ENCODE measurements around the gene ADGRL3.
"Not testable (repeated sequence)": the region's sequence is repeated elsewhere in the genome, so short reads cannot be mapped to it uniquely, and the experiment has no call there.

The ADGRL3 gene

DNA sequence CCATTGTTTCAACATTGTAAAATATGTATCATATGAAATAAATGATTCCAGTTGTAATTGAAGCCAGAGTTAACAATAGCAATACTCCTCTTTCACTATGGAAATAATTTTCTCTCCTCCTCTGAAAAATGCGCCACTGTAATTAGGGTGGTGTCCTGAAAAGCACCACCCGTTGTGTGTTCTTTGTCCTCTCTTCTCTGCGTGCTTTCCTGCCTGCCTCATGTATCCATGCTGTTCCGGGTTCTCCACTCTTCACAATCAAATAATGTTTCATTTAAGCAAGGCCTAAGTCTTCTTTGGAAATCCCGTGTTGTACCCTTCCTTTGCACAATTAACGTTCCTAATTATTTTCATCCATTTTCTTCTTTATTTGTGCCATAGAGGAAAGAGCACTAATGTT, 293.3 kb downstream of the ADGRL3 start:
- DNase-seq (ENCODE audit: low read depth in 2 of 2) = no peak

DNA sequence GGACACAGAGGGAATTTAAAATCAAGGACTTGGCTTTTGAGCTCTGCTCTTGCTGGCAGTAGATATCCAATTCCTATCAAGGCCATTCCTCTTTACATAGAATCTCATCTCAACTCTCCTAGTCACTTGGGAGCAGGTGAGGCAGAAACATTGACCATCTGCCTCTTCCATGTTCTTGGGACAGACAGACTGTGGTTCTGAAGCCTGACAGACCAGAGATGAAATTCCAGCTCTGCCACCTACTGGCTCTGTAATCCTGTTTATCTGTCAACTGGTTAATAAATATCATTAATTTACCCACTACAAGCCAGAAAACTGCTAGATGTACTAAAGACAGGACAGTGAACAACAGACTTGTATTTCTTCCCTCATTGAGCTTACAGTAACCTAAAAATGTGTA, 300.8 kb downstream of the ADGRL3 start:
- DNase-seq (ENCODE audit: low read depth in 2 of 2) = no peak

DNA sequence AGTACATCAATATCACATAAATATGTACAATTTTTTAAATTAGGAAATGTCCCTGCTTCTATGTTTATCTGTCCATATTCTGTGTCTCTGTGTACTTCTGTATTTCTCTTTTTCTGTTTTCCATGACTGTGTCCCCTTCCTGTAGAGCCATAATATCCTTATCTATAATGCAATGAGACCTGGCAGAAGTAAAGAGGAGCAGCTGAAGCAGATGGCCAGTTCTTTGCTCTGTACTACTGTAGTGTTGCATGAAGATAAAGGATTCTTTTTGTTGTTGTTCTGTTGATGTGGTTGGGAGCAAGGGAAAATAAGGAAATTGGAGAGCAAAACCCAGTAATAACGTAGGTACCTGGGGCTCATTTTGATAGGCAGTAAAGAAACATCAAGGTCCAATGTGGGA, 301.7 kb downstream of the ADGRL3 start:
- no peak for DNase-seq (ENCODE audit: low read depth in 2 of 2)

DNA sequence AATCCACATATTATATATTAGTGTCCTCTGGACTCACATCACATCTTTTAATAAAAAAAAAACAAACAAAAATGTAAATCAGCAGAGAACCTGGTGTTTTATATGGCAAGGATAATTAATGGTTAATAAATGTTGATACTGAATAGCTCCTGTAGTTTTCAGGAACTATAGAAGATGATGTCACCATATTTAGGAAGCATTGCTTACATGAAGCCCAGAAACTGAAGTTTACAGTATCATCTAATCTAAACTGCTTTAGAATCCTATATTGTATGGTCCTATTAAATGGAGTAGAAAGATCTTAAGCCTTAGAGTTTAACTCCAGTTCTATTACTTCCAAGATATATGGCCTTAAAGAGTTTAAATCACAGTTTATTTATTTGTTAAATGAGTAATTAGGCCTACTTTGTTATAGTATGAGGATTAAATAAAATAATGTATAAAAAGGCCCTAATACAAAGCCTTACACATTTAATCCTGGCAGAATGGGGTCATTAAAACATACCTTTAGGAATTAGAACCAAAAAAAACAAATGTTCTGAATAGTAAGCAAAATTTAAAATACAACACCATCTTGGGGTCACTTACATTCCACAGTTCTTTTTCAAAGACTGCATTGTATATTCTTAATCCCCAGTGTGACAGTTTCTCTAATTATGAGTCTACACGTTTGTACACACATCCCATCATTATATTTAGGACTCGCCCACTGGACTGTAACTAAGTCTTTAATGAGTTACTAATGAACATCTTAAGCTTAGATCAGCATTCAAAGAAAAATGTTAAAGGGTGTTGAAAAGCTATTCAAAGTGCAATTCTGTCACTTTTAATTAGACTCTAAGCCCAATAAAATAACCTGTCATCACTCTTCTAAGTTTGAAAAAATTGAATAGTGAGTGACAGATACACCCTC, 305.9 kb downstream of the ADGRL3 start:
- DNase-seq (ENCODE audit: low read depth in 2 of 2) = no peak

DNA sequence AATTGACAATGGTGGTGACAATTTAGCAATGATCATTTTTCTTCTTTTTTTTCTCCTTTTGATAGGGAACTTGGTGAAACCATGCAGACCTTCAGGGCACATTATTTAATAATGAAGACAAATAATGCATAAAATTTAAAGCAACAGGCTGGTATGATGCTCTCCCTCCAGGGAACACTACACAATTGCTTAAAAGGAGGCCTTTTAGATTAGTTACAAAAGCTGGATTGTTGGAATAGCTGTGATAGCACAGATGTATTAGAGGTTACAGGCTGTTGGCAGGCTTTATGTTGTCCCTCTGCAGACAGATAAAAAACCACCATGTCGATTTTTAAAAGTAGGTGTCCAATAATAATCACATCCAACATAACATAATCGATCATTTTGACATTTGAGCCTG, 307.0 kb downstream of the ADGRL3 start:
- no peak for DNase-seq (ENCODE audit: low read depth in 2 of 2)

DNA sequence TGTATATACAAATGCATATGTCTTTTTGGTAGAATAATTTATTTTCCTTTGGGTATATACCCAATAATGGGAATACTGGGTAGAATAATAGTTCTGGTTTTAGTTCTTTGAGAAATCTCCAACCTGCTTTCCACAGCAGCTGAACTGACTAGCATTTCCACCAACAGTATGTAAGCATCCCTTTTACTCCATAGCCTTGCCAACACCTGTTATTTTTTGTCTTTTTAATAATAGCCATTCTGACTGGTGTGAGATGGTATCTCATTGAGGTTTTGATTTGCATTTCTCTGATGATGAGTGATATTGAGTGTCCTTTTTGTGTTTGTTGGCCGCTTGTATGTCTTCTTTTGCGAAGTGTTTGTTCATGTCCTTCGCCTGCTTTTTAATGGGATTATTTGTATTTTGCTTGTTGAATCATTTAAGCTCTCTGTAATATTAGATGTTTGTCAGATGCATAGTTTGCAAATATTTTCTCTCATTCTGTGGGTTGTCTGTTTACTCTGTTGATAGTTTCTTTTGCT, 309.7 kb downstream of the ADGRL3 start:
- DNase-seq (ENCODE audit: low read depth in 2 of 2) = not testable (repeated sequence)

DNA sequence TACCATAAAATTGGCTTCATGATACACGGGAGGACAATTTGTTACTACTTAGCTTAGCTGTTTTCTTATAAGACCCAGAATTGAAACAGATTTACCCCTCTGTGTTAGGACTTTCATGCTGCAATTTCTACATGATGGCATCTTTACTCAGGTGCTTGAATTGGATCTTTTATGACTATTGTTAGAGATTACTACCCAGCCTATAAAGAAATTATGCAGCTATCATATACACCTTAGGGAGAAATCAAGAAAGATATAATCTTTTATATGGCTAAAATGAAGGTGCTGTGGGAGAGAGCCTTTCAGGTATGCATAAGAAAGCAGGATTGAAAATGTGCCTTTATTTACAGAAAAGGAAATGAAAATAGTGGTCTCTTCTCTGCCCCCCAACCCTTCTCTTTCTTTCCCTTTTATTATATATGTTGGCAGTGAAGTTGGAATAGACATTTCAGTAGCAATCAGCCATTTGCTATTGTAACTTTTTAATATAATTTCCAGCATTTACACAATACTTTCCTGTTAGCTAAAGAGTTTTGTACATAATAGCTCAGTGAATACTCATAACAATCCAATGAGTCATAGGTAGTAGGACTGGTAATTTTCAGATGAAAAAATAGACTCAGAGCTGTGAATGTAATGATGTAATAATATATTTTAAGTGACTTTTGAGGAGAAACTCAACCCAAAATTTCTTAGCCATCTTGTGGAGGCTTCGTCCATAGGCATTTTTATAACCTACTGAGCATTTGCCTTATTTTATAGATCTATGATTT, 311.8 kb downstream of the ADGRL3 start:
- DNase-seq (ENCODE audit: low read depth in 2 of 2) = no peak

DNA sequence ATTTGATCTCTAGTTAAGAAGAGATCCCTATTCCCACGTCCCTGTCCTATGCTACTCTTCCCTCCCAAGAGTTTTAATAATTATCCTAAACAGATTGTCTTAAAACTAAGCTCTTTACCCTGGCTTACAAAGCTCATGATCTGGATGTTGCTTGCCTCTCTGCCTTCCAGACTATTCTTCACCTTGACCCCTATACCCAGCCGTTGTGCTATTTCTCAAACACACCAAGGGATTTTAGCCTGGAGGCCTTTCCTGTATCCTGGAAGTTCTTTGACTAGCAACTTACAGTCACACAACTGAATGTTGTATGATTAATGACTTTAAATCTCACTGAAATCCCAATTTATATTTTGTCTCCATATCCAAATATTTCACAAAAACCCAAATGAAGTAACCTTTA, 314.9 kb downstream of the ADGRL3 start:
- DNase-seq (ENCODE audit: low read depth in 2 of 2) = no peak

DNA sequence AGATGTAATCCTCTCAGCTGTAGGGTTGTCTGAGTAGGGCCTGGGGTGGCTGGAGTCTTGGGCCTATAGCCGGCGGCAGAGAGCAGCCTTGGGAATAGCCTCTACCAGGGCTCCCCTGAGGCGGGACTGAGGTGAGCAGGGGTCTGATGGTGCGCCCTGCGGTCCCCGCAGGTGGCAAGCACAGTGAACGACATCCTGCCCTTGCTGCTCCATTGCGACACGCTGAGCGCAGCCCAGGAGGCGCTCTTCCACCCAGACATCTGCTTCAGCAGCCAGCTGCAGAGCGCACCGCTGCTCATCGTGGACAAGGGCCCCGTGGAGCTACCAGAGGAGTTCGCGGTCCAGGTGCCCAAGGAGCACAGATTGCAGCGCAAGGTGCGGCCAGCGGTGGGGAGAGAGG, 317.0 kb downstream of the ADGRL3 start:
- DNase-seq (ENCODE audit: low read depth in 2 of 2) = no peak

DNA sequence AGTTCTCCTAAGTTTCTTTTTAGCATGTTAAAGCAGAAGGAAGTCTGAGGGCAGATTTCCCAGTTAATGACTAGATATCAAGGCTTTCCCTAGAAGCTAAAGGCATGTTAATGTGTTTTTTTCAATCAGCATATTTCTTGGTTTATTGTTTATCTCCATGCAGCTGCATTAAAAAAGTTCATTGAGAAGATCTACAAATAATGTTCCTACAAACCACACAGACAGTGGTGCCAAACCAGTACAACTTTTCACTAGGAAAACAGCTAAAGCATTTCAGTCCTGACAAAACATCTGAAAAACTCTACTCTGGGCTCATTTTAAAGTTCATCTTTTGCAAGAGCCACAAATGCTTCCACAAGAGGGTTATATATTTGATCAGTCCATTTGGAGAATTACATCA, 320.0 kb downstream of the ADGRL3 start:
- no peak for DNase-seq (ENCODE audit: low read depth in 2 of 2)

DNA sequence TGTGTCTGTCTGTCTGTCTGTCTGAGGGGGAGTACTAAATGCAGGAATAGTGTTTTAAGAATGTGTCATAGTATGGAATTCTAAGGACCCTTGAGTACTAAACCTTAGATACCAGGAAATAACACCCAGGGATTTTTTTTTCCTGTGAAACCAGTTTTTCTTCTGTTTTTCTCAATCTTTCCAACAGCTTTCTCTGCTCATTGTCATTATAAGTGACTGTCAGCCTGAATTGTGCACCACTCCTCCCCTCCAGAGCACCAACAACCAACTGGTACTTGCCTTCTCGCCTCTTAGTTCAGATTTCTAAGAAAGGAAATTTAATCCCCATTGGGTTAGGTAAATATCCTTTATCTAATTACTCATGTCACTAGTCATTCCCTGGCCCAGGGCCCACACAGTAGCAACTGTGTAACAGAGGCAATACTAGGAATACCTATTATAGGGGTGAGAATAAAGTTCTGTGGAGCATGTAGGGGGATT, 320.6 kb downstream of the ADGRL3 start:
- no peak for DNase-seq (ENCODE audit: low read depth in 2 of 2)

DNA sequence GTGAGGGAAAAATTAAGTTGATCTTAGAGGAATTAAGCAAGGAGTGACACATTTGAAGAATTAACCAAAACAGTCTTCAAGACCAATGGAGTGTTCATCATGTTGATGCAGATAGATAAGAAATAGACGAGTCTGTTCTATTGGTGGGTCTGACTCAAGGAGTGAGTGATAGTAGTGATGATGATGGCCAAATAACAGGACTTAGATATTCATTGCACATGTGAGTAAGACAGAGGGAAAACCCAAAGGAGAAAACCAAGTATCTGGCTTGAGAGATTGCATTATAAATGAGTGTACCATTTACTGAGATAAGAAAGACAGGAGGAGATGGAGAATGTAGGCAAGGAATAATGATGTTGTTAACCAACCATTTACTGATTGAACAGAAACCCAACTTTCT, 321.3 kb downstream of the ADGRL3 start:
- no peak for DNase-seq (ENCODE audit: low read depth in 2 of 2)

DNA sequence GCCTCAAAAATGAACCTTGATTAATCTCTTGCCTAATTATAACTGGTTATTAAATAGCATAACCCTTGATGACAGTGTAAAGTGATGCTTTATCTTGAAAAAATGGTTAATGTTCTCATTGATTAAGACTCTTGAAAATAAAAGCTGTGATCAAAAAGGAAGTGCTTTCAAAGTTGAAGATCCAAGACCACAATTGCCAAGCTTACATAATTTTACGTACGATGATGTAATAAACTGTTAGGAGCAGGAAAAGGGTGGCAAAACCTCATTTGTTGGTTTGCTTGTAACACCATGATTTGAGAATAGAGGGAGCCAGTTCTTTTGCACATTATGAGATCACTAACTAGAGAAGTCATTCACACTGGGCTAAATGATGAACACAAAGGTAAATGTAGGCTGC, 322.2 kb downstream of the ADGRL3 start:
- no peak for DNase-seq (ENCODE audit: low read depth in 2 of 2)

DNA sequence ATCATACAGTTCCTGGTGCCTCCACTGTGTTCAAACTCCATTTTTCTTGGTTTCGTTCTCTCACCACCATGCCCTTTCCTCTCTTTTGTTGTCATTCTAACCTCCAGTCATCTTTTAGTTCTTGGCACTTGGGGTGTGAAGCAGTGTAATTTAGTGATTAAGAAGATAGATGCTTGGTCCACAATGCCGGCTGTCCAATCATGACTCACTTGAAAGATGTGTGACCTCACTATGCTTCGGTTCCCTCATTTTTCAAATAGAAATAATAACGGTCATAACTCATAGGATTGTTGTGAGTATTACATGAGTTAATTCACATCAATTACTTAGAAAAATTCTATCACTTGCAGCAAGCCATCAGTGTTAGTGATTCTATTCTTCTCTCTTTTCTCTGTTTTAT, 327.8 kb downstream of the ADGRL3 start:
- DNase-seq (ENCODE audit: low read depth in 2 of 2) = no peak

DNA sequence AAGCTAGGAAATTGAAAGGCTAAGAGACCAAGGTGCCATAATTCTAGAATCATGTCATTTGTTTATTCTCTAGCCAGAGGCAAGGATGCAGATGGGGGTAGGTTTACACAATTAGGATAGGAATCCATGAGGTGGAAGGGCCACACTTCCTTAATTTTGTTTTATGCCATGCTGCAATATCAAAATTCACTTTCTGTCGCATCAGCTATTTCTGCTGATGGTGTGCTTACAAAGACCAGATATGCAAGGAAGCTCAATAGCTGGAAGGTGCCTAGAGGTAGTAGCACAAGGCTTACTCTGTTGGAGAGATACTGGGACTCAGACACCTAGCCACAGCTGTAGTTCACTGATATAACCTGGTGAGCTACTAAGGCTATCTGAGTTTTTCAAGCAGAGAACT, 328.5 kb downstream of the ADGRL3 start:
- DNase-seq (ENCODE audit: low read depth in 2 of 2) = no peak

DNA sequence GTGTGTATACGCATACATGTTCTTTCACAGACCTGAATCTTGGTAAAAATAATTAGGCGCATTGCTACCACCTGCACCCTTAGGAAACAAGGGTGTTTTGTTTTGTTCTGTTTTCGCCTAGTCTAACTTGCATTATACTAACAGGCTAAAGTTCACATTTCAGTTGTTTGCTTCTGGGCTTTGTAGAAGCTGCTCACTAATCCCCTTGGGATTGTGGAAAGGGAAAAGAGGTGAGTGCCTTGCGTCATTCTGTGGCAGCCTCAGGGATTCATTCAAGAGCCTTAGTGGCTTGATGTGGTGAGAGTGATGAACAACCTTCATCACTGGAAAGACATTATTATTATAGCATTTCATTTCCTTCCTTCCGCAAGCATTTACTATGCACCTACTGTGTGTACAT, 331.1 kb downstream of the ADGRL3 start:
- no peak for DNase-seq (ENCODE audit: low read depth in 2 of 2)

DNA sequence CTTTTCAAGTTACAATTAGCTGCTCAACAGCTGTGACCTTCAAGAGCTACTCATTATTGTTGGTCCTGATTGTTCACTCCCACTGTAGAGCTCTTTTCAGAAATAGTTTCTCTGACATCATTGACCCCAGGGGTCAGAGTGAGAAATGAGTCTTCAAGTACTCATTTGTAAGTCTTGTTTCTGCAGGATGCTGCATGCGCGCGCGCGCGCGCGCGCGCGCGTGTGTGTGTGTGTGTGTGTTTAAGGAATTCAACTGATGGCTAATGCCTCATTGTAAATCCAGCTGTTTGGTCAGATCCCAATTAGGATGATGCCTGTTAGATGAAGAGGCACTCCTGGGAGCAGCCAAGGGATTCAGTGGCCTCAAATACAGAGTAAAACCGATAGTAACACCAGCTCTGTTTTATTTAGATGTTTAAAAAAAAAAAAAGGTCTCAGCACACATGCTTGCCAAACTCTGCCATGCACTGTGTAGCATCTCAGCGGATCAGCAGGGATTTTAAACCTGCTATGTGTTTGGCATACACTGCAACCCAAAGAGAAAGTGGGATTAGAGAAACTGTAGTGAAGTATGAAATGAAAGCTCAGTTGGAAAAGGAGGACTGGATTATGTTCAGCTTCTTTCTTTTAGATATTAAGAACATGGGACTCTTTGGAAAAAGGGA, 332.3 kb downstream of the ADGRL3 start:
- no peak for DNase-seq (ENCODE audit: low read depth in 2 of 2)

DNA sequence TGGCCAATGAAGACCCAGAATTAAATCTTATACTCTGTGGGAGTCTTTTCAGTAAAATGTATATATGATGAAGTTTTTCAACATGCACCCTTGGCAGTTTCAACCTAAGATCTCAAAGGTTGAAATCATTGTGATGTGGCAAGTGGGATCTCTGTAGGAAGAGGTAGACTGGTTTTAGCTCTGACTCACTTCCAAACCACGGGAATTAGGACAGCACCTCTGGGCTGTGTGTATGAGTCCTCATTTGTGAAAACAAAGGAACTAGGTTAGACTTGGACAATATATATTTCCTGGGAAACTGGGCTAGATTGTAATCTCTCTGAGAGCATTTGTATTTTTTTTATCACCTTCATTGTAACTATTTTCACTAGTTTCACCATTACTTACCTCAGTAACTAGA, 333.0 kb downstream of the ADGRL3 start:
- no peak for DNase-seq (ENCODE audit: low read depth in 2 of 2)

DNA sequence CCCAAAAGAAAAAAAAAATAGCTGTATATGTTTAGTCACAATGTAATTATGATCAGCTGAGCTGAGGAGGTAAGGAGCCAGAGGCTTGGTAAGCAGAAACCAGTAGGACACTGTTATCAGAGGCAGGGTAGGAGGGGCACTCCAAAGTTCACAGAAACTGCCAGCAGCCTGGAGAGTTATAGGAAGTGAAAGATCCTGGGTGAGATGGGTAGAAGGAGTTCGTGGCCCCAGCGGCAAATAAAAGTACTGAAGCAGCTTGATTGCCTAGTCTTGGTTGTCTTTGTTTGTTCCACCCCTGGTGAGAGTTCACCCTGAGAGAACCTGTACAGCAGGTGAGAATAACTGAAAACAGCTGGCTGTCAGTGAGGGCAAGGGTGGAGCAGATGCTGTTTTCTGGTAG, 340.8 kb downstream of the ADGRL3 start:
- DNase-seq (ENCODE audit: low read depth in 2 of 2) = no peak

DNA sequence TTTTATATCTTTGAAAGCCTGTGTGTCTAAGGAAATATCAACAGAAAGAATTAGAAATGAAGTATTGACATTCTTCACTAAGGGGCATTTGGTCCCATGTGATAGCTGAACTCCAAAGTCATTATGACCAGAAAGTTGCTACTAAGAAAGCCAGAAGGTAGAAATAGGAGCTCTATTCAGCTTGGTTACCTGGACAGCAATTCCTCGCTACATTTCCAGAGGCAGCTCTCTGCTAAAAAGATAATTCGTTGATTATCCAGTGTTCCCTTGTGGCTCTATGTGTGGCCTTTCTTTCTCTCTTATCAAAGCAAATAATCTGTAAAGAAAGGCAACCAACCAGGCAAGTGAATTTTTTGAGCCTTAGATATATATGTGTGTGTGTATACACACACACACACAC, 341.3 kb downstream of the ADGRL3 start:
- DNase-seq (ENCODE audit: low read depth in 2 of 2) = no peak

DNA sequence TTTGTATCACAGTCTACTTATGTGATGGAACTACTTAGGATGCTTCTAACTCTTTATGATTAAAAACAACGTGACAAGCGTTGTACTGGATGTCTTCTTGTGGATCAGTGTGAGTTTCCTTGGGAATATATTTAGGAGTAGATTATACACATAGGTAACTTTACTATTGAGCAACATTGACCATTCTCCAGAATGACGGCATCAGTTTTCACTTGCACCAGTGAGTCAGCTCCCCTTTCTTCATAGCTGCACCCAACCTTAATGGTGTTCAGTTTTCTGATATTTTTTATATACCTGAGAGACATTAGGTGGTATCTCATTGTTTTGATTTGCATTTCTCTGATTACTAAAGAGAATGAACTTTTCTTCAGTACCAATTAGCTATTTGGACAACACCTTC, 343.9 kb downstream of the ADGRL3 start:
- DNase-seq (ENCODE audit: low read depth in 2 of 2) = no peak

DNA sequence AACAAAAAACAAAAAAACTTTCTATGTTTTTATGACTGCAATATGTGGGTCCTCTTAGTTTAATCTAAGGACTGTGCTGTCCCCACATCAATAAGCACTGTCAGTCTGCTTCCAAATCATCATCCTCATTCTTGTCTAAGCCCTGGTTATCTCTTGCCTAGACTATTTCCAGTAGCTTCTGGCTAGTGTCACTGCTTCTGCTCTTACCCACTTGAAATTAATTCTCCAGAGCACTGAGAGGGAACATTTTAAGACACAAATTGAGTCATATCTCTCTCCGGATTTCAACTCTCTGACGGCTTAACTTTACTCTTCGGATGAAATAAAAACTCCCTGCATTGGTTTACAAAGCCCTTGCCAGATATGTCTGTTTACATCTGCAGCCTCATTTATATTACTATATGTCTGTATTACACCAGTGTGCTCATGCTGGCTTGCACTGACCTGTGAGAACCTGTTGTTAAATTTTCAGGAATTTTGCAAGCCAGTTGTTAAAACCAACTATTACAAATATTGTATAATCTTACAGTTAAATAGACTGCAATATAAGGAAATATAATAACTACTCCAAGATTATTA, 345.9 kb downstream of the ADGRL3 start:
- DNase-seq (ENCODE audit: low read depth in 2 of 2) = no peak

All from stimulated activated CD4-positive, alpha-beta T cell treated with anti-CD3 and anti-CD28 coated beads, Interleukin-15, amount 100 ng/mL, for 48 hours (primary cell).